Prostate gland (tissue), 2 donors: ENCODE measurements around the gene FOXN1.

ENCODE experiments used
- CTCF ChIP-seq, 4 experiments: fragments of 200-600 bp in 2 of 4; fragments of 450-650 bp in 2 of 4; sonication (generic) in 2 of 4; IDR thresholded peaks; 1 replicate in 3 of 4; 2 replicates in 1 of 4; pipeline ENCODE4 v1.5.1; 2016 to 2019; ENCODE audit warnings: antibody characterized with exemption in 4 of 4, mild to moderate bottlenecking in 2 of 4, moderate library complexity in 2 of 4
- POLR2AphosphoS5 ChIP-seq: sonication (generic); formaldehyde crosslinking; IDR thresholded peaks from one replicate; pipeline ENCODE4 v1.6.1; 2017; ENCODE audit warnings: antibody characterized with exemption

GRCh38 chr17:28488533-28489276, 17.4 kb upstream of the FOXN1 start:
- no peak for TF ChIP-seq POLR2AphosphoS5
- no peak for TF ChIP-seq CTCF (IDR thresholded peaks at IDR 0.05)
